ENCODE results near the gene BBS7.
A peak's percentile ranks its signal among the peaks of the same experiment; 100 is the strongest.

BBS7 gene, protein sequence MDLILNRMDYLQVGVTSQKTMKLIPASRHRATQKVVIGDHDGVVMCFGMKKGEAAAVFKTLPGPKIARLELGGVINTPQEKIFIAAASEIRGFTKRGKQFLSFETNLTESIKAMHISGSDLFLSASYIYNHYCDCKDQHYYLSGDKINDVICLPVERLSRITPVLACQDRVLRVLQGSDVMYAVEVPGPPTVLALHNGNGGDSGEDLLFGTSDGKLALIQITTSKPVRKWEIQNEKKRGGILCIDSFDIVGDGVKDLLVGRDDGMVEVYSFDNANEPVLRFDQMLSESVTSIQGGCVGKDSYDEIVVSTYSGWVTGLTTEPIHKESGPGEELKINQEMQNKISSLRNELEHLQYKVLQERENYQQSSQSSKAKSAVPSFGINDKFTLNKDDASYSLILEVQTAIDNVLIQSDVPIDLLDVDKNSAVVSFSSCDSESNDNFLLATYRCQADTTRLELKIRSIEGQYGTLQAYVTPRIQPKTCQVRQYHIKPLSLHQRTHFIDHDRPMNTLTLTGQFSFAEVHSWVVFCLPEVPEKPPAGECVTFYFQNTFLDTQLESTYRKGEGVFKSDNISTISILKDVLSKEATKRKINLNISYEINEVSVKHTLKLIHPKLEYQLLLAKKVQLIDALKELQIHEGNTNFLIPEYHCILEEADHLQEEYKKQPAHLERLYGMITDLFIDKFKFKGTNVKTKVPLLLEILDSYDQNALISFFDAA

DNA sequence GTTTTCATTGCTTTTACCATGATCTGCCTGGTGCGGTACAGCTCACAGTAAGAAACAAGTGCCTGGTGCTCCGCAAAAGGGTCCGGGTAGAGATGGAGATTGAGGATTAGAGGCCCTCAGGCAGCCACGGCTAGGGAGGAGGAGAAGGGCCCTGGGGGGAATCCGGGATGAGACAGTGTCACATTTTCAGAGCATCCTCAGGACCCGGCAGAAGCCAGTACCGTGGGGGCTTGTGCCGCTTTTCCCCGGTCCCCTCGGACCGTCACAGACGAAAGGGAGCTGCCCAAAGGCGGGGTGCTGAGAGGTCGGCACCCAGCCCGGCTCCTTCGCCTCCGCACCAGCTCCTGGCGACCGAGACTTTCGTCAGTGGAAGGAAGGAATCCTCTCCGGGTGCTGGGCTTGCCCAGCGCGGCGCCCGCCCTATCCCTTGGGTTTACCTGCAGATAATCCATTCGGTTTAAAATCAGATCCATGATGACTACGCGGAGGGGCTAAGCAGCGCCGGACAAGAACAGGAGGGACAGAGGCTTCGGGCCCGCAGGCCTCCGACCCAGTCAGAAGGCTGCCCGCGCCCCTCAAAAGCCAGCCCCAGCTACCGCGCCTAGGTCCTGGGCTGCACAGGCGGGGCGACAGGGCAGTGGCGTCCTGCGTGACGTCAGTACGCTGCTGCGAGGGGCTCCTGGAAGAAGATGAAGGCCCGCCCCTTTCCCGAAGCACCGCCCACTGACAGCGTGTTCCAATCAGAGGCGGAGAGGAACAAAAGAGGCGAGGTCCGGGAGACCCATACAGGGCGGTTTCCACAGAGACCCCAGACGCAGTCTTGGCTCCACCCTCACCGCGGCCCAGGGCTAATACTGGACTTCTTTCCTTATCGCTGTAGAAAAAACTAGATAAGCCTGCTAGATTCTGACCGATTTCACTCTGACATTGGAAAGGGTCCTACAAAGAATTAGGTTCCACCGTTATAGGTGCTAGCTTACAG is at the start of gene BBS7:
Gene BBS7, minus strand, starts transcription at position 634 of the 982 bp plus-strand sequence. Its CDS starts 161 bp downstream, at position 473.
- Histone ChIP-seq H3K9me3 (ENCODE audit: control insufficient read depth, insufficient read depth, low read length) (no peaks in the 10 kb centered on the region), H3K4me1 (ENCODE audit: insufficient read depth, low read length) (no peaks in the 10 kb centered on the region), H3K9ac (ENCODE audit: low read depth, low read length) (peak within 1 kb of the TSS; percentile 69), H3K36me3 (ENCODE audit: insufficient read depth, low read length) (no peaks in the 10 kb centered on the region)

DNA sequence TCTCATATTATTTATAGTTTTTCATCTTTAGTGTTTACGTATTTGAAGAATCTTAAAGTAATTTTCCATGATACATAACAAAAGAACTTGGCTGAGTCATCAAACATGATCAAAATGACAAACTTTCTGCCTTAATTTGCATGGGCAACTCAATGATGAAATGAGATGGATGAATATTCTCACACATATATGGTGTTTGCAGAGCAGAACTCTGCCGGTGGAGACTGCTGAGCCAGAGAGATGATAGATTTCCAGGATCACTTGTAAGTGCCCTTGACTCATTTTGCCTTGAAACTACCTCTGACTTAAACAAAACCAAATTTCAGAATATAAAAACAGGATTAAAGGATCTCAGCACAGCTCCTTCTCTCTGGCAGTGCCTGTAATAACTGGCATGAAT is 43.4 kb upstream of the BBS7 start:
- no peaks in the 10 kb centered on the region for H3K9me3 ChIP-seq (ENCODE audit: control insufficient read depth, insufficient read depth, low read length)
- H3K9ac ChIP-seq (ENCODE audit: low read depth, low read length): no peak overlapping the region
- no peaks in the 10 kb centered on the region for H3K4me1 ChIP-seq (ENCODE audit: insufficient read depth, low read length)
- no peaks in the 10 kb centered on the region for H3K36me3 ChIP-seq (ENCODE audit: insufficient read depth, low read length)

DNA sequence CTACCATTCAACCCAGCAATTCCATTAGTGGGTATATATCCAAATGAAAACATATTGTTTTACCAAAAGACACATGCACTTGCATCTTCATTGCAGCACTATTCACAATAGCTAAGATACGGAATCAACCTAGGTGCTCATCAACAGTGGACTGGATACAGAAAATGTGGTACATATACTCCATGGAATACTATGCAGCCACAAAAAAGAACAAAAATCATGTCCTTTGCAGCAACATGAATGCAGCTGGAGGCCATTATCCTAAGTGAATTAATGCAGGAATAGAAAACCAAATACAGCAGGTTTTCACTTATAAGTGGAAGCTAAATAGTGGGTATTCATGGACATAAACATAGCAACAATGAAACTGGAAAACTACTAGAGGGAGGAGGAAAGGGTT is 38.1 kb upstream of the BBS7 start:
- Histone ChIP-seq H3K36me3 (ENCODE audit: insufficient read depth, low read length) (no peaks in the 10 kb centered on the region), H3K9me3 (ENCODE audit: control insufficient read depth, insufficient read depth, low read length) (no peaks in the 10 kb centered on the region), H3K9ac (ENCODE audit: low read depth, low read length) (no peak overlapping the region), H3K4me1 (ENCODE audit: insufficient read depth, low read length) (no peaks in the 10 kb centered on the region)

DNA sequence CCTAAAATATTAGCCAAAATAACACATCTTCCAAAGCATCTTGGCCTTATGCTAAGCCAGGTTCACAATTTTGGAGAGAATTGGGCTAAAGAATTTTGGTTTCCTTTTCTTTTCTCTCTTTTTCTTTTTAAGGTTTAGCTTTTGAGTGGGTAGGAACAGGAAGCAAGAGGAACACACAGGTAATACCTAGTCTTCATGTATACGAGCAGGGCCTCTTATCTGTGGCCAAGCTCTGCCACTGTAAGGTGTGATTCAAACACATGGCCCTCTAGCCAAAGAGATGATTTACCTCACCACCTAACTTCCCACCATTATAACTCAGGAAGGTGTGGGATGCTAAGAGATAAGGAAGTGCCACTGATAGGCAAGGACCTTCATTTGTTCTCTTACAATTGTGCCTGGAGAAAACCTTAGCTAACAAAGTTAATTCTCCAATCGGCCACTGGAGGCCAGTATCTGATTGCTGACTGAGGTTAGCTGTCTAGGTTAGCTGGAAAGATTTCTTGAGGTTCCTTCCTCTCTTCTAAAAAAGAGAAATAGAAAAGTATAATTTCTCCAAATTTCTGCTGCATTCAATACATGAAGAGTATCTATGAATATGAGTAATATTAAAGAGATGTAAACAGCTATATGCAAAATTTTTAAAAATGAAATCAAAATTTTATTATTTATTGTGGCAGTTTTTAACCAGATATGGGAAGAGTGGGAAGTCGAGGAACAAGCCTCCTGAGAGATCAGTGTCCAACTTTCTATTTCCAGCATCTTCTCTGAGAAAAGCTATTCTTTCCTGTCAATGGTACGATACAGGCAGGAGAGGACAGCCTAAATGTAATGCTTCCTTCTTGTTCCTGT is 30.1 kb upstream of the BBS7 start:
- no peaks in the 10 kb centered on the region for H3K36me3 ChIP-seq (ENCODE audit: insufficient read depth, low read length)
- H3K9me3 ChIP-seq (ENCODE audit: control insufficient read depth, insufficient read depth, low read length): no peaks in the 10 kb centered on the region
- H3K9ac ChIP-seq (ENCODE audit: low read depth, low read length): no peak overlapping the region
- no peaks in the 10 kb centered on the region for H3K4me1 ChIP-seq (ENCODE audit: insufficient read depth, low read length)

DNA sequence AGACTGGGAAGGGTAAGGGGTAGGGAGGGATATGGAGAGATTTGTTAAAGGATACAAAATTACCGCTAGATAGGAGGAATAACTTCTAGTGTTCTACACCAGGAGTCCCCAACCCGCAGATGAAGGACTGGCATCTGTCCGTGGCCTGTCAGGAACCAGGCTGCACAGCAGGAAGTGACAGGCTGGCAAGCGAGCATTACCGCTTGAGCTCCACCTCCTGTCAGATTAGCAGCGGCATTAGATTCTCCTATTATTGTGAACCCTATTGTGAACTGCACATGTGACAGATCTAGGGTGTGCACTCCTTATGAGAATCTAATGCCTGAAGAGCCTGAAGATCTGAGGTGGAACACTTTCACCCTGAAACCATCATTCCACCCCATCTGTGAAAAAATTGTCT is 27.9 kb upstream of the BBS7 start:
- no peaks in the 10 kb centered on the region for H3K4me1 ChIP-seq (ENCODE audit: insufficient read depth, low read length)
- no peaks in the 10 kb centered on the region for H3K36me3 ChIP-seq (ENCODE audit: insufficient read depth, low read length)
- H3K9me3 ChIP-seq (ENCODE audit: control insufficient read depth, insufficient read depth, low read length): no peaks in the 10 kb centered on the region
- H3K9ac ChIP-seq (ENCODE audit: low read depth, low read length): no peak overlapping the region

DNA sequence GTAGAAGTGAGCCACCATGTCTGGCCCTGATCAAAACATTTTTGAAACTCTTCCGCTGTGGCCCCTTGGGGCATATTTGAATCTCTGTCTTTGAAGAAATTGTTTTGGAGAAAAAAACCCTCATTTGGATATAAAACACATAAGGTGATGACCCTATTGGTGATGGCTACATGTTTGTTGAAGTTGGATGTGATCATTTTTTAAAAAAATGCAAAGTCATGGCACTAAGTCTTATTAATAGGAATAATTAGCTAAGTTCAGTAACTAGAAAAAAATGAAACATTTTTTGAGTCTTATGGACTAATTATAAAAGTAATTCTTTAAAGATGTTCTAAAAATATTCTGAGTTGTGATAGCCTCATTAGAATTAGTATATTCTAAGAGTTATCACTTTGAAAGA is 17.9 kb upstream of the BBS7 start:
- H3K9ac ChIP-seq (ENCODE audit: low read depth, low read length): no peak overlapping the region
- H3K4me1 ChIP-seq (ENCODE audit: insufficient read depth, low read length): peaks cover 4% of the 10 kb centered on the region; the same call in 1 of the 2 replicates
- no peaks in the 10 kb centered on the region for H3K9me3 ChIP-seq (ENCODE audit: control insufficient read depth, insufficient read depth, low read length)
- no peaks in the 10 kb centered on the region for H3K36me3 ChIP-seq (ENCODE audit: insufficient read depth, low read length)

DNA sequence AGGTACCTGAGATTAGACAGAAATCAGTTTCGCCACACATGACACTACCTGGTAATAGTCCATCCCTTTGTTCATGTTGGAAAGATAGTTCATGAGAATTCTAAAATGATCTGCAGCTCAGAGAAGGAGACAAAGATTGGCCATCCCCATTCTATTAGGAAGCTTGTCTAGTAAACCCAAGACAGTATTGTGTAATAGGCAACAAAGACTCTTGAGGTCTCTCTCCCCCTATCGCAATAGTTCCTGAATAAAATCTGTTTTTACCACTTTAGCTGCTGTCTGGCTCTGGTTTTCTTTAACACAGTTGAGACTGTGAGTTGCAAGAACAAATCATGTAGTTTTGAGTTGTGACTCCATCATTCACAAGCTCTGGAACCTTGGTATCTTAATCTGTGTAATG is 14.8 kb upstream of the BBS7 start:
- no peak overlapping the region for H3K9ac ChIP-seq (ENCODE audit: low read depth, low read length)
- no peaks in the 10 kb centered on the region for H3K36me3 ChIP-seq (ENCODE audit: insufficient read depth, low read length)
- no peaks in the 10 kb centered on the region for H3K9me3 ChIP-seq (ENCODE audit: control insufficient read depth, insufficient read depth, low read length)
- H3K4me1 ChIP-seq (ENCODE audit: insufficient read depth, low read length): peaks cover 4% of the 10 kb centered on the region; the same call in 1 of the 2 replicates

DNA sequence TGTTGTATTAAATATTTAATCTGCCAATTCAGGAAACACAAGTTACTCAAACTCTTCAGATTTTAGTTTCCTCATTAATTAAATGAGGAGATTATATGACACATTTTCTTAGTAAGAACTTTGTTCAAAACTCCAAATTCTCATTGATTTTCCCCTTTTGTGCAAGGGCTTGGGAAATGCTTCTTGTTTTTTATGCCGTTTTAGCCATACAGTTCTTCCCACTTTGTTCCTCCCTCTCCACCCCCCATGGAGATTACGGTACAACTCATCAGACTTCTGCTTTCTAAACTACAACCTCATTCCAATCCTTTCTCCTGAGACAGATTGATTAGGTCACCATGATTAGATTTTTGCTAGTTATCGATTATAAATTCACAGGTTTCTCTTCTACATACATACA is 10.9 kb upstream of the BBS7 start:
- no peaks in the 10 kb centered on the region for H3K9me3 ChIP-seq (ENCODE audit: control insufficient read depth, insufficient read depth, low read length)
- H3K4me1 ChIP-seq (ENCODE audit: insufficient read depth, low read length): peaks cover 4% of the 10 kb centered on the region; the same call in 1 of the 2 replicates
- H3K9ac ChIP-seq (ENCODE audit: low read depth, low read length): no peak overlapping the region
- no peaks in the 10 kb centered on the region for H3K36me3 ChIP-seq (ENCODE audit: insufficient read depth, low read length)

DNA sequence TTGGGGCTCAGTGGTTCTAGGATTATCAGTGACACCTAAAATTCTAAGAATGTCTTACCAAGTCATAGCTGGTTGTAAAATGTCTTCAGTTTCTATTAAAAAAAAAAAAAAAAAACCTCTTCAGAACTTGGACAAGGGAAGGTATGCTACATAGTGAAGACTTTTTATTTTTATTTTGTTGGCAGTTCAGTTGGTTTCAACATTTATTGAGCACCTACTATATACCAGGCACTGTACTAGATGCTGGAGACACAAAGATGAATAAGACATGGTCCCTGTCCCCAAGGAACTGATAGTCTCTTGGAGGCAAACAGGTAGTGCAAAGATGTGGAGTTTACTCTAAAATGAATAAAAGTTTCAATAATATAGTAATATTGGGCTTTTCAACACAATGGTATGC is 8.9 kb upstream of the BBS7 start:
- Histone ChIP-seq H3K36me3 (ENCODE audit: insufficient read depth, low read length) (no peaks in the 10 kb centered on the region), H3K9ac (ENCODE audit: low read depth, low read length) (no peak overlapping the region), H3K4me1 (ENCODE audit: insufficient read depth, low read length) (peaks cover 4% of the 10 kb centered on the region; the same call in 1 of the 2 replicates), H3K9me3 (ENCODE audit: control insufficient read depth, insufficient read depth, low read length) (no peaks in the 10 kb centered on the region)

DNA sequence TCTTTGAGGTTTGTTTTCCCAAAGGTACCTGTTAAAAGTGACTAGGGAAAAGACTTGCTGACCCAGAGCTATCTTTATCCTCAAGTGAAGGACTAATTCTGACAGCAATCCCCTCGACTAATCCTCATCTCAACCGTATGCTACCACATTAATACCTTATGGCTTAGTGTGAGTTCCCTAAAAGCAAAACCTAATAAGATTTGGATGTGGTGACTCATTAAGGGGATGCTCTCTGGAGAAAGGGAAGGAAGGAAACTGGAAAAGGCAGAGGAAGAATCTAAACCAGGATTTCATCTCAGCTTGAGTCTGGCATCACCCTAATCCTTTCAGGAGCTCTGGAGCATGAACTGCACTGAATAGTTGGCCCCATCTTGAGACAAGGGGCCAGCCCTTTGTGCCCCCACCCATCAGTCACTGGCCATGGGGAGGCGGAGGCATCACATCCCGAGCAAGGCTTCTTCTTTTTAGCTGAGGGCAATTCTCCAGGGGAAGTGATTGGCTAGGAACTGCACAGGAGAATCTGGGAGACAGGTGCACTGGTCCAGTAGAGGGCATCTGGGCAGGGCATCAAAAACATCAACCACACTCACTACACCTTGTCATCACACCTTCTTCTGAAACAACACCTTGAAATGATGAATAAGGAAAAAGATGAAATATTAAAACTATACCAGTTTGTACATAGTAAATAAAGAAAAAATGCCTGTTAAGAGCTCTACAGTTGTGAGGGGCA is 6.9 kb upstream of the BBS7 start:
- Histone ChIP-seq H3K9ac (ENCODE audit: low read depth, low read length) (no peak overlapping the region), H3K4me1 (ENCODE audit: insufficient read depth, low read length) (no peaks in the 10 kb centered on the region), H3K9me3 (ENCODE audit: control insufficient read depth, insufficient read depth, low read length) (no peaks in the 10 kb centered on the region), H3K36me3 (ENCODE audit: insufficient read depth, low read length) (no peaks in the 10 kb centered on the region)

DNA sequence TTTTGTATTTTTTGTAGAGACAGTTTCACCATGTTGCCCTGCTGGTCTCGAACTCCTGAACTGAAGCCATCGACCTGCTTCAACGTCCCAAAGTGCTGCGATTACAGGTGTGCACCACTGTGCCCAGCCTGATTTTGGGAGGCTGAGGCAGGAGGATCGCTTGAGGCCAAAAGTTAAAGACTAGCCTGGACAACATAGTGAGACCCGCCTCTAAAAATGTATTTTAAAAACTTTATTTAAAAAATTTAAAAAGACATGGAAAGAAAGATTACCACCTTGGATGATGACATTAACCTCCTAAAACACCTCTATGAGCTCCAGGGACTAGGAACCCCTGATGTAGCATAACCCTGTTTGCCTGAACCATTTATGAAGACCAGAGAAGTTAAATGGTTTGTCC is 5.8 kb upstream of the BBS7 start:
- Histone ChIP-seq H3K4me1 (ENCODE audit: insufficient read depth, low read length) (no peaks in the 10 kb centered on the region), H3K36me3 (ENCODE audit: insufficient read depth, low read length) (no peaks in the 10 kb centered on the region), H3K9me3 (ENCODE audit: control insufficient read depth, insufficient read depth, low read length) (no peaks in the 10 kb centered on the region), H3K9ac (ENCODE audit: low read depth, low read length) (no peak overlapping the region)

DNA sequence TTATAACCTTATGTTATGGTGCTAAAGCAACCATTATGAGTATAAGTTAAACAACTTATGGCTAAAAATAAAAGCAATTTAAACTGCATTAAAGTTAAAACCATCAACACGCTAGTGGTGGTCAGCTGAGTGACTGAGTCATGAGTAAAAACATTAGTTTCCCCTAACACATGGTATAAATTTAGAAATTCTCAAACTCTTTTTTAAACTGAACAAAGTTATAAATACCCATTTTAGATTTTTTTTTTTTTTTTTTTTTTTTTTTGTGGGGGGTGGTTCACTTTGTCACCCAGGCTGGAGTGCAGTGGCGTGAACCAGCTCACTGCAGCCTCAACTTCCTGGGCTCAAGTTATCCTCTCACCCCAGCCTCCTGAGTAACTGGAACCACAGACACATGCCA is 5.4 kb upstream of the BBS7 start:
- Histone ChIP-seq H3K4me1 (ENCODE audit: insufficient read depth, low read length) (no peaks in the 10 kb centered on the region), H3K9me3 (ENCODE audit: control insufficient read depth, insufficient read depth, low read length) (no peaks in the 10 kb centered on the region), H3K36me3 (ENCODE audit: insufficient read depth, low read length) (no peaks in the 10 kb centered on the region), H3K9ac (ENCODE audit: low read depth, low read length) (no peak overlapping the region)

DNA sequence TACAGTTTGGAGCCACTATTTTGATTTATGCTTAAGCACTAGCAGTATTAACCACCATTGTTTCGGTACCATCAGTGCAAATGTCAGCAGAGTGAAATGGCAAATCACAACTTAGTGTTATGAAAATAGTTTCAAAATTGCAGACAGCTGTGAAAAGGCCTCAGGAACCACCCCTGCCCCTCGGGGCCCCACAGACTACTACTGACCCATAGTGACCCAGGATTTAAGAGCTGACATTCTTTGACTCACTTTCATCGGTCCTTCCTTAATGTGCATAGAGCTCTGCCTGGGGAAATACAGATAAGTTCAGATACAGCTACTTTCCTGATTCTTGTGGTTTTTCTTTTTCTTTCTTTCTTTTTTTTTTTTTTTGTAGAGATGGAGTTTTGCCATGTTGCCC is 3.3 kb upstream of the BBS7 start:
- Histone ChIP-seq H3K36me3 (ENCODE audit: insufficient read depth, low read length) (no peaks in the 10 kb centered on the region), H3K9me3 (ENCODE audit: control insufficient read depth, insufficient read depth, low read length) (no peaks in the 10 kb centered on the region), H3K9ac (ENCODE audit: low read depth, low read length) (no peak overlapping the region), H3K4me1 (ENCODE audit: insufficient read depth, low read length) (no peaks in the 10 kb centered on the region)
